ENCODE measurements around the gene KCNJ9. TPM values are rescaled to one million over a fixed set of nuclear protein-coding genes. Genes with fewer than 3 reads are reported as not detected.

The KCNJ9 gene
- total RNA-seq, 1 experiment from 2014 or later, result 0.09 TPM

DNA sequence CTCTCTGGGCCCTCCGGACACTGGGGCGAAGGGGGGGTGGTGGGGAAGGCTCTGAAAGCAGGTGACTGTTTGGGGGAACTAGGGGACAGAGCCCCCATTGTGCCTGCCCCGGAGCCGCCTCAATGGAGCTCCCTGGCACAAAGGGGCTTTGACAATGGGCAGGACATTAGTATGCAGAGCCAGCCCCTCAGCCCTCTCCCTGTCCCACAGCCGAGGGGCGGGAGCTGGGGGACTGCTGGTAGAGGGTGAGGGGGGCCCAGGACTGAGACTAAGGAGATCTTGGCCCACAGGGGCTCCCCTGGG is 19.2 kb upstream of the KCNJ9 start:
- H3K4me2 ChIP-seq (ENCODE audit: insufficient read depth, insufficient read length, low read length), result no peak overlapping the region
- no peak overlapping the region for H2BK120ac ChIP-seq (ENCODE audit: low read depth, low read length, poor library complexity, severe bottlenecking)
- Mint-ChIP-seq H3K4me3 (no peak overlapping the region), H3K27me3 (ENCODE audit: low read depth) (peaks cover 34% of the 10 kb centered on the region), H3K4me1 (peaks cover 32 to 35% of the 10 kb centered on the region in 2 experiments), H3K27ac (no peak overlapping the region), H3K9me3 (no peaks in the 10 kb centered on the region), H3K36me3 (ENCODE audit: insufficient read depth in 1 of 3, low read depth in 3 of 3) (no peaks in the 10 kb centered on the region)
- H2AK5ac ChIP-seq (ENCODE audit: insufficient read length, low read length), result no peak overlapping the region
- H4K5ac ChIP-seq (ENCODE audit: insufficient read length, low read depth, low read length), result no peak overlapping the region
- H4K20me1 ChIP-seq (ENCODE audit: control insufficient read depth, insufficient read depth, insufficient read length), result no peaks in the 10 kb centered on the region
- no peak overlapping the region for H3K18ac ChIP-seq (ENCODE audit: insufficient read length, low read depth, low read length)
- H2BK20ac ChIP-seq (ENCODE audit: low read depth, low read length, poor library complexity, severe bottlenecking), result no peak overlapping the region
- TF ChIP-seq, protein P1, sequence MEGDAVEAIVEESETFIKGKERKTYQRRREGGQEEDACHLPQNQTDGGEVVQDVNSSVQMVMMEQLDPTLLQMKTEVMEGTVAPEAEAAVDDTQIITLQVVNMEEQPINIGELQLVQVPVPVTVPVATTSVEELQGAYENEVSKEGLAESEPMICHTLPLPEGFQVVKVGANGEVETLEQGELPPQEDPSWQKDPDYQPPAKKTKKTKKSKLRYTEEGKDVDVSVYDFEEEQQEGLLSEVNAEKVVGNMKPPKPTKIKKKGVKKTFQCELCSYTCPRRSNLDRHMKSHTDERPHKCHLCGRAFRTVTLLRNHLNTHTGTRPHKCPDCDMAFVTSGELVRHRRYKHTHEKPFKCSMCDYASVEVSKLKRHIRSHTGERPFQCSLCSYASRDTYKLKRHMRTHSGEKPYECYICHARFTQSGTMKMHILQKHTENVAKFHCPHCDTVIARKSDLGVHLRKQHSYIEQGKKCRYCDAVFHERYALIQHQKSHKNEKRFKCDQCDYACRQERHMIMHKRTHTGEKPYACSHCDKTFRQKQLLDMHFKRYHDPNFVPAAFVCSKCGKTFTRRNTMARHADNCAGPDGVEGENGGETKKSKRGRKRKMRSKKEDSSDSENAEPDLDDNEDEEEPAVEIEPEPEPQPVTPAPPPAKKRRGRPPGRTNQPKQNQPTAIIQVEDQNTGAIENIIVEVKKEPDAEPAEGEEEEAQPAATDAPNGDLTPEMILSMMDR (conservative IDR thresholded peaks at IDR 0.05), result no peak
- H3K56ac ChIP-seq (ENCODE audit: insufficient read length, low read depth, low read length), result no peak overlapping the region
- H3K9ac ChIP-seq (ENCODE audit: extremely low read depth, insufficient read length, low read length), result no peak overlapping the region
- H3K9me3 ChIP-seq (ENCODE audit: control insufficient read depth, low read depth, low read length), result no peaks in the 10 kb centered on the region
- no peak overlapping the region for H2BK12ac ChIP-seq (ENCODE audit: insufficient read length, low read depth, low read length)
- no peak overlapping the region for H4K91ac ChIP-seq (ENCODE audit: insufficient read length, low read depth, low read length)
- H3K27me3 ChIP-seq (ENCODE audit: insufficient read depth, low read length), result no peaks in the 10 kb centered on the region
- no peak overlapping the region for H2AFZ ChIP-seq (ENCODE audit: low read length)
- H3K79me2 ChIP-seq (ENCODE audit: insufficient read depth, low read length), result no peaks in the 10 kb centered on the region
- H2BK15ac ChIP-seq (ENCODE audit: low read depth, low read length), result no peak overlapping the region
- no peaks in the 10 kb centered on the region for H3K79me1 ChIP-seq (ENCODE audit: insufficient read depth, low read depth, low read length, poor library complexity, severe bottlenecking)
- H3K4ac ChIP-seq (ENCODE audit: low read depth, low read length), result no peak overlapping the region
- no peaks in the 10 kb centered on the region for H3K23me2 ChIP-seq (ENCODE audit: insufficient read length, low read depth, low read length, poor library complexity, severe bottlenecking)
- H3T11ph ChIP-seq (ENCODE audit: low read length), result no peak overlapping the region
- H3K14ac ChIP-seq (ENCODE audit: insufficient read depth, low read length), result no peak overlapping the region
- WGBS (ENCODE audit: extremely low coverage, insufficient read length, low lambda C conversion rate), result no CpG with 5 or more reads among the region's 6 CpGs
- no peak overlapping the region for H3K27ac ChIP-seq (ENCODE audit: insufficient read length, low read depth, low read length)
- peak; percentile 41 for DNase-seq
- H3K4me1 ChIP-seq (ENCODE audit: insufficient read depth, low read length), result peaks cover 4% of the 10 kb centered on the region; the same call in 1 of the 2 replicates
- H3K23ac ChIP-seq (ENCODE audit: insufficient read length, low read depth, low read length), result no peak overlapping the region
- no peak overlapping the region for H4K8ac ChIP-seq (replicated peaks; ENCODE audit: insufficient read length, low read depth, low read length)
- H2BK5ac ChIP-seq (ENCODE audit: insufficient read length, low read length), result no peak overlapping the region
